Endothelial cell of umbilical vein (primary cell): ENCODE data around the gene PCBP4. TPM values are rescaled to one million over a fixed set of nuclear protein-coding genes. Genes with fewer than 3 reads are reported as not detected.

Experiments used
- BruUV-seq: library from RNA; stranded (reverse); fragments of 400-500 nt; replicated peaks from 2 replicates; lab custom pipeline; 2021; lab: Mats Ljungman, UMichigan
- CTCF ChIA-PET: fragments of 300-600, 350-600 bp; sonication (Branson Sonifier 250); formaldehyde crosslinking; loops from one replicate; lab custom pipeline; 2021; ENCODE audit warnings: antibody characterized with exemption, inconsistent platforms; lab: Charles Lee
- POLR2A ChIA-PET: fragments of 300-600, 350-600 bp; sonication (Branson Sonifier 250); formaldehyde crosslinking; loops from one replicate; lab custom pipeline; 2021; ENCODE audit warnings: antibody characterized with exemption, inconsistent platforms; lab: Charles Lee
- DNase-seq: peaks from one replicate; pipeline ENCODE4 v3.0.0-alpha.2; 2011; ENCODE audit warnings: low read depth, low spot score
- FAIRE-seq: peaks from 2 replicates; lab custom pipeline; 2011; peaks lifted over from hg19 to GRCh38; lab: Jason Lieb, UNC
- H2AFZ ChIP-seq: 2 replicates; pipeline ENCODE4 v1.6.0; 2012; ENCODE audit warnings: low read depth, low read length, control low read depth, inconsistent platforms
- H3K27ac ChIP-seq: 2 replicates; pipeline ENCODE4 v1.5.1; 2011; ENCODE audit warnings: low read depth, mild to moderate bottlenecking, control low read depth, low read length, moderate library complexity; ENCODE audit not compliant: insufficient read depth
- H3K27me3 ChIP-seq, 2 experiments: 2 replicates each; pipeline versions ENCODE4 v1.6.0 to v1.6.1; 2011; ENCODE audit warnings: low read length in 2 of 2, mixed read lengths in 1 of 2; ENCODE audit not compliant: control insufficient read depth in 2 of 2, insufficient read depth in 2 of 2
- H3K36me3 ChIP-seq, 2 experiments: 2 replicates in 1 of 2; 3 replicates in 1 of 2; pipeline ENCODE4 v1.5.1; 2011; ENCODE audit warnings: low read length in 2 of 2, mild to moderate bottlenecking in 1 of 2, moderate library complexity in 1 of 2; ENCODE audit not compliant: control insufficient read depth in 2 of 2, insufficient read depth in 2 of 2; ENCODE audit errors: extremely low read depth in 1 of 2
- H3K4me1 ChIP-seq: 3 replicates; pipeline ENCODE4 v1.5.1; 2011; ENCODE audit warnings: mild to moderate bottlenecking, low read length; ENCODE audit not compliant: control insufficient read depth, insufficient read depth; ENCODE audit errors: extremely low read depth
- H3K4me2 ChIP-seq: 2 replicates; pipeline ENCODE4 v1.6.1; 2011; ENCODE audit warnings: low read length, control low read depth, mixed read lengths; ENCODE audit not compliant: insufficient read depth
- H3K4me3 ChIP-seq, 3 experiments: fragments of 200-600 bp in 1 of 3; sonication (generic), shearing (Covaris generic) in 1 of 3; replicated peaks in 1 of 3; 2 replicates each; pipeline ENCODE4 v1.5.1; 2011 to 2016; ENCODE audit warnings: control low read depth in 3 of 3, low read length in 3 of 3, mild to moderate bottlenecking in 2 of 3, inconsistent platforms in 1 of 3, low read depth in 1 of 3, moderate library complexity in 1 of 3; ENCODE audit not compliant: insufficient read depth in 1 of 3
- H3K79me2 ChIP-seq: 2 replicates; pipeline ENCODE4 v1.6.0; 2012; ENCODE audit warnings: low read length, inconsistent platforms; ENCODE audit not compliant: control insufficient read depth, insufficient read depth
- H3K9ac ChIP-seq: replicated peaks from 2 replicates; pipeline ENCODE3; 2011; ENCODE audit warnings: low read length, control low read depth; ENCODE audit not compliant: insufficient read depth; ENCODE audit errors: extremely low read depth
- H3K9me1 ChIP-seq: replicated peaks from 3 replicates; pipeline ENCODE4 v1.6.0; 2011; ENCODE audit warnings: mild to moderate bottlenecking, low read length; ENCODE audit not compliant: control insufficient read depth, insufficient read depth; ENCODE audit errors: extremely low read depth
- H3K9me3 ChIP-seq: replicated peaks from 2 replicates; pipeline ENCODE4 v1.5.1; 2012; ENCODE audit warnings: low read length, inconsistent platforms; ENCODE audit not compliant: control insufficient read depth, insufficient read depth
- H4K20me1 ChIP-seq: replicated peaks from 2 replicates; pipeline ENCODE3; 2011; ENCODE audit warnings: mild to moderate bottlenecking, low read length; ENCODE audit not compliant: control insufficient read depth, insufficient read depth; ENCODE audit errors: extremely low read depth
- EZH2 ChIP-seq: IDR thresholded peaks from 2 replicates; pipeline ENCODE4 v1.6.1; 2012; ENCODE audit warnings: borderline replicate concordance, low read depth, mild to moderate bottlenecking, moderate library complexity, low read length, inconsistent platforms; ENCODE audit not compliant: severe bottlenecking
- FOS ChIP-seq: IDR thresholded peaks from 2 replicates; pipeline ENCODE4 v1.6.1; 2011; ENCODE audit warnings: mild to moderate bottlenecking, low read length, moderate library complexity, borderline replicate concordance; ENCODE audit not compliant: insufficient read depth
- GATA2 ChIP-seq: IDR thresholded peaks from 2 replicates; pipeline ENCODE4 v1.7.0; 2011; ENCODE audit warnings: low read depth, mild to moderate bottlenecking, moderate library complexity, mixed read lengths, low read length; ENCODE audit not compliant: insufficient read length, insufficient read depth
- JUN ChIP-seq: IDR thresholded peaks from 2 replicates; pipeline ENCODE4 v1.6.1; 2011; ENCODE audit warnings: borderline replicate concordance, low read depth; ENCODE audit not compliant: insufficient read length, insufficient read depth
- MYC ChIP-seq: IDR thresholded peaks from one replicate; pipeline ENCODE4 v1.6.1; 2011; ENCODE audit warnings: mild to moderate bottlenecking, low read depth, low read length
- POLR2A ChIP-seq: IDR thresholded peaks from 2 replicates; pipeline ENCODE4 v1.6.1; 2012; ENCODE audit warnings: low read depth, mild to moderate bottlenecking, control low read depth, low read length
- POLR2AphosphoS5 ChIP-seq: IDR thresholded peaks from 2 replicates; pipeline ENCODE4 v1.6.1; 2012; ENCODE audit warnings: low read depth, mild to moderate bottlenecking, control low read depth, low read length, moderate library complexity; ENCODE audit not compliant: insufficient read depth
- dilution Hi-C: fragments of 300-500 bp; cut with MboI; formaldehyde crosslinking; loops from one replicate; pipeline ENCODE4 v1.15.0; 2019; ENCODE audit warnings: low sequenced_read_pairs; ENCODE audit not compliant: extremely low pct_ligation_motif_present
- intact Hi-C: fragments of 100-400 bp; cut with micrococcal nuclease; formaldehyde crosslinking; loops from one replicate; pipeline ENCODE4 v1.10.0; 2022
- polyA plus RNA-seq, 4 experiments: library from polyadenylated mRNA; depleted of rRNA in 3 of 4; stranded (reverse) in 3 of 4; unstranded in 1 of 4; fragments of >200 nt; gene quantifications; 2 replicates each; pipeline versions ENCODE4 v1.2.1 to v1.2.3, GENCODE V29; 2011 to 2012; ENCODE audit warnings: missing spikeins in 1 of 4
- total RNA-seq: library from RNA; stranded (reverse); gene quantifications from 2 replicates; pipeline ENCODE4 v1.2.3, GENCODE V29; 2021
- TF ChIP-seq, protein P1 (sequence below): IDR thresholded peaks from 2 replicates; pipeline ENCODE4 v1.6.1; 2011; ENCODE audit not compliant: insufficient read depth, insufficient read length
- TF ChIP-seq, protein P2 (sequence below), 2 donors: IDR thresholded peaks; 1 replicate in 1 of 2; 2 replicates in 1 of 2; pipeline ENCODE4 v1.5.1; 2011; ENCODE audit warnings: low read length in 2 of 2, mild to moderate bottlenecking in 2 of 2, moderate library complexity in 2 of 2, control low read depth in 1 of 2, inconsistent platforms in 1 of 2, low read depth in 1 of 2; ENCODE audit not compliant: insufficient read depth in 1 of 2; ENCODE audit errors: extremely low read depth in 1 of 2

The PCBP4 gene
- total and polyA plus RNA-seq, 2 donors (not counting 3 experiments of a cell fraction or from before 2014, with no cell fraction given) = 46.5 to 63.1 TPM

DNA sequence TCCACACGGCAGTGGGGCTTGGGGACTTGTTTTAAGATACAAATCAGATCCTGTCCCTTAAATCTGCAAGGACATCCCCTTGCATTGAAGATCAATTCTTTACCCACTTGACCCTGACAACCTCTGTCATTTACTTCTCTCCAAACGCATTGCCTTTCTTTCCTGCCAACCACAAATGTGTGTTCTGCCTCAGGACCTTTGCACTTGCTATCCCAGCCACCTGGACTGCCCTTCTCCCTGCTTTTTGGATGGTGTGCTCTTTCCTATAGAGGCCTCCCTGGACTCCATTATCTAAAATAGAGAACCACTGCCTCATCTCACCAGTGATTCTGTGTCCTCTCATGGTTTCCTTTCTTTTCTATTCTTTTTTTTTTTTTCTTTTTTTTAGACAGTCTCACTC is 29.9 kb upstream of the PCBP4 start:
- dilution Hi-C loops (loop anchor here (10.0 kb wide), 1 partner anchor 148 kb away; no protein-coding TSS in a partner anchor), intact Hi-C loops (no loop called here)
- Histone ChIP-seq H3K27me3 (no peaks in the 10 kb centered on the region), H3K27ac (no peak overlapping the region), H3K9me1 (no peaks in the 10 kb centered on the region), H3K36me3 (peaks cover 11 to 20% of the 10 kb centered on the region in 2 experiments), H2AFZ (no peak overlapping the region), H3K4me1 (peaks cover 19% of the 10 kb centered on the region), H3K79me2 (peaks cover 29% of the 10 kb centered on the region), H3K9ac (no peak overlapping the region), H3K4me3 (no peak overlapping the region), H3K4me2 (no peak overlapping the region), H3K9me3 (no peaks in the 10 kb centered on the region), H4K20me1 (no peaks in the 10 kb centered on the region)
- FAIRE-seq (no peak), DNase-seq (no peak)
- BruUV-seq = no TSS peak
- TF ChIP-seq MYC (no peak), JUN (no peak), EZH2 (no peak), POLR2AphosphoS5 (no peak), GATA2 (no peak), FOS (no peak), POLR2A (no peak)
- TF ChIP-seq, protein P1, sequence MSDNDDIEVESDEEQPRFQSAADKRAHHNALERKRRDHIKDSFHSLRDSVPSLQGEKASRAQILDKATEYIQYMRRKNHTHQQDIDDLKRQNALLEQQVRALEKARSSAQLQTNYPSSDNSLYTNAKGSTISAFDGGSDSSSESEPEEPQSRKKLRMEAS = no peak
- TF ChIP-seq, protein P2, sequence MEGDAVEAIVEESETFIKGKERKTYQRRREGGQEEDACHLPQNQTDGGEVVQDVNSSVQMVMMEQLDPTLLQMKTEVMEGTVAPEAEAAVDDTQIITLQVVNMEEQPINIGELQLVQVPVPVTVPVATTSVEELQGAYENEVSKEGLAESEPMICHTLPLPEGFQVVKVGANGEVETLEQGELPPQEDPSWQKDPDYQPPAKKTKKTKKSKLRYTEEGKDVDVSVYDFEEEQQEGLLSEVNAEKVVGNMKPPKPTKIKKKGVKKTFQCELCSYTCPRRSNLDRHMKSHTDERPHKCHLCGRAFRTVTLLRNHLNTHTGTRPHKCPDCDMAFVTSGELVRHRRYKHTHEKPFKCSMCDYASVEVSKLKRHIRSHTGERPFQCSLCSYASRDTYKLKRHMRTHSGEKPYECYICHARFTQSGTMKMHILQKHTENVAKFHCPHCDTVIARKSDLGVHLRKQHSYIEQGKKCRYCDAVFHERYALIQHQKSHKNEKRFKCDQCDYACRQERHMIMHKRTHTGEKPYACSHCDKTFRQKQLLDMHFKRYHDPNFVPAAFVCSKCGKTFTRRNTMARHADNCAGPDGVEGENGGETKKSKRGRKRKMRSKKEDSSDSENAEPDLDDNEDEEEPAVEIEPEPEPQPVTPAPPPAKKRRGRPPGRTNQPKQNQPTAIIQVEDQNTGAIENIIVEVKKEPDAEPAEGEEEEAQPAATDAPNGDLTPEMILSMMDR (IDR thresholded peaks at IDR 0.05; ENCODE audit: extremely low read depth in 1 of 2, insufficient read depth in 1 of 2, low read depth in 1 of 2, low read length in 2 of 2) = no peak
- POLR2A ChIA-PET = interaction anchor here (0.6 kb wide), 1 partner anchor 119 kb away, joined by 3 read pairs; no protein-coding TSS in a partner anchor
- CTCF ChIA-PET = no interaction called here
